OCI-LY1 (cell line): ENCODE data around the gene IQCK.

Source experiments
- H2AFZ ChIP-seq: fragments of 200-600 bp; sonication (generic), shearing (Covaris generic); 2 replicates; pipeline ENCODE4 v1.6.0; 2014; ENCODE audit warnings: antibody characterized with exemption, mild to moderate bottlenecking, low read length
- H3F3A ChIP-seq: fragments of 200-600 bp; sonication (generic), shearing (Covaris generic); 2 replicates; pipeline ENCODE4 v1.6.0; 2014; ENCODE audit warnings: mild to moderate bottlenecking, antibody characterized with exemption, low read length, moderate library complexity; ENCODE audit not compliant: insufficient read depth
- H3K27ac ChIP-seq: fragments of 200-600 bp; sonication (generic); 2 replicates; pipeline ENCODE4 v1.5.1; 2014; ENCODE audit warnings: low read length, mixed run types, mild to moderate bottlenecking, low read depth; ENCODE audit not compliant: poor library complexity, severe bottlenecking
- H3K27me3 ChIP-seq: fragments of 200-600 bp; sonication (generic); 2 replicates; pipeline ENCODE4 v1.6.0; 2014; ENCODE audit warnings: antibody characterized with exemption, mild to moderate bottlenecking, low read length, moderate library complexity; ENCODE audit not compliant: insufficient read depth
- H3K36me3 ChIP-seq: fragments of 200-600 bp; sonication (generic); 2 replicates; pipeline ENCODE4 v1.6.1; 2014; ENCODE audit warnings: mild to moderate bottlenecking, antibody characterized with exemption, low read length, moderate library complexity, mixed read lengths; ENCODE audit not compliant: insufficient read depth
- H3K4me1 ChIP-seq: fragments of 200-600 bp; sonication (generic); 2 replicates; pipeline ENCODE4 v1.5.1; 2014; ENCODE audit warnings: mild to moderate bottlenecking, low read length, moderate library complexity; ENCODE audit not compliant: insufficient read depth, severe bottlenecking
- H3K4me2 ChIP-seq: fragments of 200-600 bp; sonication (generic), shearing (Covaris generic); 2 replicates; pipeline ENCODE4 v1.6.1; 2014; ENCODE audit warnings: low read length
- H3K4me3 ChIP-seq: fragments of 200-600 bp; sonication (generic); 2 replicates; pipeline ENCODE4 v1.5.1; 2014; ENCODE audit warnings: low read length, low read depth, mild to moderate bottlenecking, mixed read lengths; ENCODE audit not compliant: poor library complexity, severe bottlenecking
- H3K79me2 ChIP-seq: fragments of 200-600 bp; shearing (Covaris generic); 2 replicates; pipeline ENCODE4 v1.6.1; 2016; ENCODE audit warnings: mixed run types, low read length, mixed read lengths; ENCODE audit not compliant: insufficient read depth
- H3K9ac ChIP-seq: fragments of 200-600 bp; sonication (generic), shearing (Covaris generic); 2 replicates; pipeline ENCODE4 v1.6.1; 2014; ENCODE audit warnings: mild to moderate bottlenecking, low read length, mixed read lengths
- H3K9me2 ChIP-seq: fragments of 200-600 bp; sonication (generic), shearing (Covaris generic); 2 replicates; pipeline ENCODE4 v1.6.1; 2014; ENCODE audit warnings: low read depth, mild to moderate bottlenecking, low read length, mixed read lengths
- H3K9me3 ChIP-seq: fragments of 200-600 bp; shearing (Covaris generic); 2 replicates; pipeline ENCODE4 v1.6.1; 2014; ENCODE audit warnings: low read length, mixed read lengths
- H4K20me1 ChIP-seq: fragments of 200-600 bp; sonication (generic), shearing (Covaris generic); 2 replicates; pipeline ENCODE4 v1.6.0; 2016; ENCODE audit warnings: mild to moderate bottlenecking, low read length; ENCODE audit not compliant: insufficient read depth
- EZH2 ChIP-seq: fragments of 200-600 bp; sonication (generic), shearing (Covaris generic); IDR thresholded peaks from 2 replicates; pipeline ENCODE4 v1.8.0; 2017; ENCODE audit warnings: borderline replicate concordance, mixed run types, mild to moderate bottlenecking, antibody characterized with exemption, low read length, moderate library complexity, mixed read lengths
- TF ChIP-seq, protein P1 (sequence below): fragments of 200-600 bp; sonication (generic), shearing (Covaris generic); IDR thresholded peaks from 2 replicates; pipeline ENCODE4 v1.5.1; 2017; ENCODE audit warnings: mild to moderate bottlenecking, antibody characterized with exemption, low read length, moderate library complexity, mixed read lengths

Gene IQCK

DNA sequence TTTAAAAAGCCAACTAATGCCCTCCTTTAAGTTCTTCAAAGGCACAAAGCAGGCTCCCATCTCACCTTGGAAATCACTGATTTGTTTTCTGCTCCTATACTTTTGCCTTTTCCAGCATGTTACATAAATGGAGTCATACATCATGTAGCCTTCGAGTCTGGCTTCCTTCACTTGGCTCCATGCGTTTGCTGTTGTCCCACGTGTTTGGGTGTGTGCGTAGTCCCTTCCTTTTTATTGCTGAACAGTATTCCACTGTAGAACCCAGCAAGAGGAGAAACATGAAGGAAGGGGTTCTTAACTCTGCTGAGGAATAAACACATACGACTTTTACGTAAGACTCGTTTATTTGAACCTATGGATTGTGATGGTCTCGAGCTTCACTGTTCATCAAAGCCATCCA is 84.5 kb downstream of the IQCK start:
- no peak overlapping the region for H2AFZ ChIP-seq
- H3K36me3 ChIP-seq: no peaks in the 10 kb centered on the region
- TF ChIP-seq EZH2: no peak
- TF ChIP-seq, protein P1, sequence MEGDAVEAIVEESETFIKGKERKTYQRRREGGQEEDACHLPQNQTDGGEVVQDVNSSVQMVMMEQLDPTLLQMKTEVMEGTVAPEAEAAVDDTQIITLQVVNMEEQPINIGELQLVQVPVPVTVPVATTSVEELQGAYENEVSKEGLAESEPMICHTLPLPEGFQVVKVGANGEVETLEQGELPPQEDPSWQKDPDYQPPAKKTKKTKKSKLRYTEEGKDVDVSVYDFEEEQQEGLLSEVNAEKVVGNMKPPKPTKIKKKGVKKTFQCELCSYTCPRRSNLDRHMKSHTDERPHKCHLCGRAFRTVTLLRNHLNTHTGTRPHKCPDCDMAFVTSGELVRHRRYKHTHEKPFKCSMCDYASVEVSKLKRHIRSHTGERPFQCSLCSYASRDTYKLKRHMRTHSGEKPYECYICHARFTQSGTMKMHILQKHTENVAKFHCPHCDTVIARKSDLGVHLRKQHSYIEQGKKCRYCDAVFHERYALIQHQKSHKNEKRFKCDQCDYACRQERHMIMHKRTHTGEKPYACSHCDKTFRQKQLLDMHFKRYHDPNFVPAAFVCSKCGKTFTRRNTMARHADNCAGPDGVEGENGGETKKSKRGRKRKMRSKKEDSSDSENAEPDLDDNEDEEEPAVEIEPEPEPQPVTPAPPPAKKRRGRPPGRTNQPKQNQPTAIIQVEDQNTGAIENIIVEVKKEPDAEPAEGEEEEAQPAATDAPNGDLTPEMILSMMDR: no peak
- no peak overlapping the region for H3K4me2 ChIP-seq
- no peaks in the 10 kb centered on the region for H4K20me1 ChIP-seq
- H3F3A ChIP-seq: no peaks in the 10 kb centered on the region
- H3K9me3 ChIP-seq: no peaks in the 10 kb centered on the region
- no peaks in the 10 kb centered on the region for H3K4me1 ChIP-seq
- H3K27me3 ChIP-seq: no peaks in the 10 kb centered on the region
- H3K4me3 ChIP-seq: no peak overlapping the region
- no peaks in the 10 kb centered on the region for H3K9me2 ChIP-seq
- no peak overlapping the region for H3K27ac ChIP-seq
- no peak overlapping the region for H3K9ac ChIP-seq
- H3K79me2 ChIP-seq: no peaks in the 10 kb centered on the region

DNA sequence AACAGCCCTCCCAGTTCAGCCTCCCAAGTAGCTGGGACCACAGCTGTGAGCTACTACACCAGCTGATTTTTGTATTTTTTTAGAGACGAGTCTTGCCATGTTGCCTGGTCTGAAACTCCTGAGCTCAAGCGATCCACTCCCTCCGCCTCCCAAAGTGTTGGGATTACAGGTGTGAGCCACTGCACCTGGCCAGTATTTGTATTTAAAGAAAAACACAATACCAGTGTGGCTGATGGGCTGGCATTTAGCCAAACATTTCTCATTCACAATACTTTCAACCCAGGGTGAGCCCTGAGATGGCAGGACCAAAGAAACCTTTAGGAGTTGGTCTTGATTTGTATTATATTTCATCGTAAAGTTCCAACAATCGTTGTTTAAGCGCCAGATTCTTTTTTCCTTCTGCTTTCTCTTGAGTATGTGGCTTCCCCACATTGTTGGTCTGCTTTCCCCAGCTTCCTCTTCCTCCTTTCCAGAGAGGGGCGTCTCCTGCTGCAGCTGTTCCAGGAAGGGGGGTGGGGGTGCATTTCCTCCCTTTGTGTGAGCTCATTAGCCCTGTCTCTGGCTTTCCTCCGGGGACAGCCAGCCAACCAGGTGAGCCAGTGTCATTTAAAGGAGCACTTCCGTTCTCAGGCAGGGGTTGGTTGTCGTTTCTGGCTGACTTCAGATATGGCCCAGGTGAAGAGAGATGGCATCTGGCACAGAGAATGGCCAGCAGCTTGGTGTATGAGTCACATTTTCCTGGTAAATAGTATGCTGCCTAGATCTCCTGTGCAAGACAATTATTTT is 86.7 kb downstream of the IQCK start:
- no peak overlapping the region for H3K9ac ChIP-seq
- no peaks in the 10 kb centered on the region for H3F3A ChIP-seq
- H3K9me2 ChIP-seq: no peaks in the 10 kb centered on the region
- no peaks in the 10 kb centered on the region for H3K27me3 ChIP-seq
- H3K4me3 ChIP-seq: no peak overlapping the region
- H3K27ac ChIP-seq: no peak overlapping the region
- H3K79me2 ChIP-seq: no peaks in the 10 kb centered on the region
- no peak overlapping the region for H2AFZ ChIP-seq
- TF ChIP-seq EZH2: no peak
- H3K4me2 ChIP-seq: no peak overlapping the region
- H3K4me1 ChIP-seq: no peaks in the 10 kb centered on the region
- H3K9me3 ChIP-seq: no peaks in the 10 kb centered on the region
- H4K20me1 ChIP-seq: no peaks in the 10 kb centered on the region
- no peaks in the 10 kb centered on the region for H3K36me3 ChIP-seq

DNA sequence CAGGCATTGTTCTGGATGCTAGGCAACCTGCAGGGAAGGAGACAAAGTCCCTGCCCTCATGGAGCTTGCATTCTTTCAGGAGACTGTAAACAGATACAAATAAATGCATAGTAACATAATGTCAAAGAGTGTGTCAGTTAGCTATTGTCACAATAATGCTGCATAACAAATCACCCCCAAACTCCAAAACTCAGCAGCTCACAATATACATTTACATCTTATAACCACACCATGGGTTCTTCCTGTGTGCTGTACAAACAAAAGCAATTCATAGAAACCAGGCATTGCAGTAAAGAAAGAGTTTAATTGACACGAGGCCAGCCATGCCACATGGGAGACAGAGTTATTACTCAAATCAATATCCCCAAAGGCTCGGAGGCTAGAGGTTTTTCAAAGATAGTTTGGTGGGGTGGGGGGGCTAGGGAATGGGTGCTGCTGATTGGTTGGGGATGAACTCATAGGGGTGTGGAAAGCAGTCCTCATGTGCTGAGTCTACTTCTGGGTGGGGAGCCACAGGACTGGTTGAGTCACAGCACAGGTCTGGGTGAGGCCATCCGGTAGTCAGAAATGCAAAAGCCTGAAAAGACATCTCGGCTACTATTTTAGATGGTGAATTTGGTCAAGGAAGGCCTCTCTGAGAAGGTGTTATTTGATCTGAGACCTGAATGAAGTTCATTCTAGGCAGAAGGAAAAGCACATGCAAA is 87.5 kb downstream of the IQCK start:
- Histone ChIP-seq H4K20me1 (no peaks in the 10 kb centered on the region), H3K9me3 (no peaks in the 10 kb centered on the region), H3F3A (no peaks in the 10 kb centered on the region), H3K4me3 (no peak overlapping the region), H3K9ac (no peak overlapping the region), H2AFZ (no peak overlapping the region), H3K4me2 (no peak overlapping the region), H3K27me3 (no peaks in the 10 kb centered on the region), H3K27ac (no peak overlapping the region), H3K9me2 (no peaks in the 10 kb centered on the region), H3K79me2 (no peaks in the 10 kb centered on the region), H3K4me1 (no peaks in the 10 kb centered on the region), H3K36me3 (no peaks in the 10 kb centered on the region)
- no peak for TF ChIP-seq EZH2
- TF ChIP-seq, protein P1: no peak
